Astrocyte (in vitro differentiated cells and primary cell): ENCODE measurements around the gene MBD5. TPM values are rescaled to one million over a fixed set of nuclear protein-coding genes. Genes with fewer than 3 reads are reported as not detected.

Source experiments
- DNase-seq: peaks from one replicate; pipeline ENCODE4 v3.0.0-alpha.2; 2010; ENCODE audit warnings: low read depth
- FAIRE-seq: peaks from 2 replicates; lab custom pipeline; 2011; peaks lifted over from hg19 to GRCh38; lab: Jason Lieb, UNC
- H2AFZ ChIP-seq: 2 replicates; pipeline ENCODE4 v1.6.0; 2012; ENCODE audit warnings: low read depth, low read length, inconsistent platforms
- H3K27ac ChIP-seq: 2 replicates; pipeline ENCODE4 v1.5.1; 2011; ENCODE audit warnings: low read depth, low read length, inconsistent platforms
- H3K27me3 ChIP-seq: 2 replicates; pipeline ENCODE4 v1.6.0; 2011; ENCODE audit warnings: low read length, inconsistent platforms; ENCODE audit not compliant: insufficient read depth
- H3K36me3 ChIP-seq: 2 replicates; pipeline ENCODE4 v1.5.1; 2011; ENCODE audit warnings: low read length, inconsistent platforms; ENCODE audit not compliant: insufficient read depth
- H3K4me1 ChIP-seq: 2 replicates; pipeline ENCODE4 v1.5.1; 2011; ENCODE audit warnings: low read length, inconsistent platforms; ENCODE audit not compliant: insufficient read depth
- H3K4me2 ChIP-seq: 2 replicates; pipeline ENCODE4 v1.6.0; 2012; ENCODE audit warnings: low read length, inconsistent platforms
- H3K4me3 ChIP-seq: 2 replicates; pipeline ENCODE4 v1.5.1; 2011; ENCODE audit warnings: low read depth, mild to moderate bottlenecking, low read length, inconsistent platforms; ENCODE audit not compliant: insufficient read depth
- H3K79me2 ChIP-seq: 2 replicates; pipeline ENCODE4 v1.6.0; 2012; ENCODE audit warnings: mild to moderate bottlenecking, low read length, inconsistent platforms; ENCODE audit not compliant: insufficient read depth
- H3K9ac ChIP-seq: 2 replicates; pipeline ENCODE4 v1.6.0; 2012; ENCODE audit warnings: mild to moderate bottlenecking, low read length, inconsistent platforms
- H3K9me3 ChIP-seq: 2 replicates; pipeline ENCODE4 v1.5.1; 2012; ENCODE audit warnings: low read depth, mild to moderate bottlenecking, low read length, inconsistent platforms; ENCODE audit not compliant: insufficient read depth
- H4K20me1 ChIP-seq: 2 replicates; pipeline ENCODE4 v1.6.0; 2012; ENCODE audit warnings: low read length, inconsistent platforms; ENCODE audit not compliant: insufficient read depth
- H3K27ac Mint-ChIP-seq: one replicate; pipeline ENCODE4 v1.8.0; 2021; ENCODE audit warnings: mild to moderate bottlenecking, mixed read lengths; ENCODE audit not compliant: unreplicated experiment
- H3K27me3 Mint-ChIP-seq: one replicate; pipeline ENCODE4 v1.8.0; 2021; ENCODE audit warnings: low read depth, mixed read lengths; ENCODE audit not compliant: unreplicated experiment
- H3K36me3 Mint-ChIP-seq: one replicate; pipeline ENCODE4 v1.8.0; 2021; ENCODE audit warnings: low read depth, mixed read lengths; ENCODE audit not compliant: unreplicated experiment
- H3K4me1 Mint-ChIP-seq: one replicate; pipeline ENCODE4 v1.8.0; 2021; ENCODE audit warnings: low read depth, mixed read lengths; ENCODE audit not compliant: unreplicated experiment
- H3K4me3 Mint-ChIP-seq: one replicate; pipeline ENCODE4 v1.8.0; 2021; ENCODE audit warnings: mild to moderate bottlenecking, moderate library complexity, mixed read lengths; ENCODE audit not compliant: unreplicated experiment
- H3K9me3 Mint-ChIP-seq: one replicate; pipeline ENCODE4 v1.8.0; 2021; ENCODE audit warnings: mild to moderate bottlenecking, mixed read lengths; ENCODE audit not compliant: unreplicated experiment
- EZH2 ChIP-seq: IDR thresholded peaks from 2 replicates; pipeline ENCODE4 v1.6.1; 2012; ENCODE audit warnings: mild to moderate bottlenecking, low read length, inconsistent platforms; ENCODE audit not compliant: insufficient read depth
- total RNA-seq: library from RNA; stranded (reverse); gene quantifications from 2 replicates; pipeline ENCODE4 v1.2.1, GENCODE V29; 2021
- TF ChIP-seq, protein P1 (sequence below): IDR thresholded peaks from 2 replicates; pipeline ENCODE4 v1.5.1; 2011; ENCODE audit warnings: low read depth, mild to moderate bottlenecking, inconsistent platforms, low read length, moderate library complexity; ENCODE audit not compliant: insufficient read depth

Gene MBD5
- total RNA-seq, 1 donor from 2014 or later: 53.6 TPM

DNA sequence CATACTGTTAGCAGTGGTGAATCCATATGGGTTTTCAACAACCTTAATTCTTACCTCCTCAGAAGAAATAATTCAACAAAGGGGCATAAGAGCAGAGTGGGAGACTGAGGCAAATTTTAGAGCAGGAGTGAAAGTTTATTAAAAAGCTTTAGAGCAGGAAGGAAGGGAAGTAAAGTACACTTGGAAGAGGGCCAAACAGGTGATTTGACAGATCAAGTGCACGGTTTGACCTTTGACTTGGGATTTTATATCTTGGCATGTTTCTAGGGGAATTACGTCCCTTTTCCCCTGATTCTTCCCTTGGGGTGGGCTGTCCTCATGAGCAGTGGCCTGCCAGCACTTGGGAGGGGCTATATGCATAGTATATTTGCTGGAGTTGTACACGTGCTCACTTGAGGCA, 280.5 kb downstream of the MBD5 start:
- no peak overlapping the region for H3K27ac ChIP-seq
- peaks cover 28% of the 10 kb centered on the region for H3K4me1 Mint-ChIP-seq
- no peak overlapping the region for H3K4me3 Mint-ChIP-seq
- H3K36me3 Mint-ChIP-seq: peaks cover 7% of the 10 kb centered on the region
- no peak for FAIRE-seq
- H3K79me2 ChIP-seq: no peaks in the 10 kb centered on the region
- H3K9me3 ChIP-seq: no peaks in the 10 kb centered on the region
- no peak overlapping the region for H3K4me3 ChIP-seq
- H3K9me3 Mint-ChIP-seq: no peaks in the 10 kb centered on the region
- H3K4me1 ChIP-seq: peaks cover 12% of the 10 kb centered on the region
- H2AFZ ChIP-seq: no peak overlapping the region
- no peak for TF ChIP-seq EZH2
- TF ChIP-seq, protein P1, sequence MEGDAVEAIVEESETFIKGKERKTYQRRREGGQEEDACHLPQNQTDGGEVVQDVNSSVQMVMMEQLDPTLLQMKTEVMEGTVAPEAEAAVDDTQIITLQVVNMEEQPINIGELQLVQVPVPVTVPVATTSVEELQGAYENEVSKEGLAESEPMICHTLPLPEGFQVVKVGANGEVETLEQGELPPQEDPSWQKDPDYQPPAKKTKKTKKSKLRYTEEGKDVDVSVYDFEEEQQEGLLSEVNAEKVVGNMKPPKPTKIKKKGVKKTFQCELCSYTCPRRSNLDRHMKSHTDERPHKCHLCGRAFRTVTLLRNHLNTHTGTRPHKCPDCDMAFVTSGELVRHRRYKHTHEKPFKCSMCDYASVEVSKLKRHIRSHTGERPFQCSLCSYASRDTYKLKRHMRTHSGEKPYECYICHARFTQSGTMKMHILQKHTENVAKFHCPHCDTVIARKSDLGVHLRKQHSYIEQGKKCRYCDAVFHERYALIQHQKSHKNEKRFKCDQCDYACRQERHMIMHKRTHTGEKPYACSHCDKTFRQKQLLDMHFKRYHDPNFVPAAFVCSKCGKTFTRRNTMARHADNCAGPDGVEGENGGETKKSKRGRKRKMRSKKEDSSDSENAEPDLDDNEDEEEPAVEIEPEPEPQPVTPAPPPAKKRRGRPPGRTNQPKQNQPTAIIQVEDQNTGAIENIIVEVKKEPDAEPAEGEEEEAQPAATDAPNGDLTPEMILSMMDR: no peak
- no peaks in the 10 kb centered on the region for H3K27me3 Mint-ChIP-seq
- no peak overlapping the region for H3K9ac ChIP-seq
- H3K36me3 ChIP-seq: no peaks in the 10 kb centered on the region
- DNase-seq: no peak
- H3K27me3 ChIP-seq: no peaks in the 10 kb centered on the region
- no peak overlapping the region for H3K27ac Mint-ChIP-seq
- no peak overlapping the region for H3K4me2 ChIP-seq
- no peaks in the 10 kb centered on the region for H4K20me1 ChIP-seq

DNA sequence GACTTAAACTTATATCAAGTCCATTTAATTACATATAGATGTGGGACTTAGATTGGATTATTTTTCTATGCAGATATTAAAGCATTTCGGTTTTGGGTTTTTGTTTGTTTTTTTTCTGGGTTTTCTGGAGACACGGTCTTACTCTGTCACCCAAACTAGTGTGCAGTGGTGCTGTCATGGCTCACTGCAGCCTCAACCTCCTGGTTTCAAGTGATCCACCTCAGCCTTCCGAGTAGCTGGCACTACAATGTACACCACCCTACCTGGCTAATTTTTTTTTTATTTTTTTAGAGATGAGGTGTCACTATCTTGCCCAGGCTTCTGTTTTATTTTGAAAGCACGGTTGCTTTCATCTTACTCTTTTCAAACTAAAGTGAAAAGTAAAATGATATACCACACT, 281.6 kb downstream of the MBD5 start:
- TF ChIP-seq, protein P1: no peak
- TF ChIP-seq EZH2: no peak
- Histone ChIP-seq H3K9ac (no peak overlapping the region), H3K27ac (no peak overlapping the region), H2AFZ (no peak overlapping the region), H3K79me2 (no peaks in the 10 kb centered on the region), H3K4me1 (peaks cover 12% of the 10 kb centered on the region), H3K9me3 (no peaks in the 10 kb centered on the region), H3K27me3 (no peaks in the 10 kb centered on the region), H3K36me3 (no peaks in the 10 kb centered on the region), H3K4me2 (no peak overlapping the region), H3K4me3 (no peak overlapping the region), H4K20me1 (no peaks in the 10 kb centered on the region)
- FAIRE-seq (no peak), DNase-seq (no peak)
- Mint-ChIP-seq H3K27ac (no peak overlapping the region), H3K27me3 (no peaks in the 10 kb centered on the region), H3K4me1 (peaks cover 28% of the 10 kb centered on the region), H3K36me3 (peaks cover 5% of the 10 kb centered on the region), H3K4me3 (no peak overlapping the region), H3K9me3 (no peaks in the 10 kb centered on the region)

DNA sequence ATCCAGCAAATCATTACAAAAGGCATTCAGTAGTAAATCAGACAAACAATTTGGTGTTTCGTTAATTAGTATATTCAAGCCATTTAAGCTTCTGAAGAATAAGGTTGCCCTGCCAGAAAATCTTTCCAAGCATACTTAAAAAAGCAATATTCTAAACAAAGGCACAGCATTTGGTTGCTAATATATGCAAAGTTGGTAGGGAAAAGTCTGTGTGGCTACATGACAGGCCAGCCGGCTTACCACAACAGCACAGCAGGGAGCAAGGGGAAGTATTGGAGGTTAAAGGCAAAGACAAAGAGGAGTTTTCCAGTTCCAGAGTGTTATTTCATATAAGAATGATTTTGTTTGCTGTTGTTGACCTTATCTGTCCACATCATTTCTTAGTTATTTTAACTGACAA, 282.3 kb downstream of the MBD5 start:
- no peak overlapping the region for H3K27ac Mint-ChIP-seq
- Histone ChIP-seq H3K36me3 (no peaks in the 10 kb centered on the region), H4K20me1 (no peaks in the 10 kb centered on the region), H3K27me3 (no peaks in the 10 kb centered on the region), H3K4me2 (no peak overlapping the region), H3K4me3 (no peak overlapping the region), H3K79me2 (no peaks in the 10 kb centered on the region), H3K4me1 (peaks cover 12% of the 10 kb centered on the region), H3K9ac (no peak overlapping the region), H3K9me3 (no peaks in the 10 kb centered on the region), H3K27ac (no peak overlapping the region), H2AFZ (no peak overlapping the region)
- H3K4me3 Mint-ChIP-seq: no peak overlapping the region
- peaks cover 26% of the 10 kb centered on the region for H3K4me1 Mint-ChIP-seq
- DNase-seq (no peak), FAIRE-seq (no peak)
- TF ChIP-seq, protein P1: no peak
- no peak for TF ChIP-seq EZH2
- H3K27me3 Mint-ChIP-seq: no peaks in the 10 kb centered on the region
- H3K36me3 Mint-ChIP-seq: peaks cover 5% of the 10 kb centered on the region
- no peaks in the 10 kb centered on the region for H3K9me3 Mint-ChIP-seq
